Measurements from ENCODE around the gene POLG2.
"Not testable (repeated sequence)": the region's sequence is repeated elsewhere in the genome, so short reads cannot be mapped to it uniquely, and the experiment has no call there.

The POLG2 gene

DNA sequence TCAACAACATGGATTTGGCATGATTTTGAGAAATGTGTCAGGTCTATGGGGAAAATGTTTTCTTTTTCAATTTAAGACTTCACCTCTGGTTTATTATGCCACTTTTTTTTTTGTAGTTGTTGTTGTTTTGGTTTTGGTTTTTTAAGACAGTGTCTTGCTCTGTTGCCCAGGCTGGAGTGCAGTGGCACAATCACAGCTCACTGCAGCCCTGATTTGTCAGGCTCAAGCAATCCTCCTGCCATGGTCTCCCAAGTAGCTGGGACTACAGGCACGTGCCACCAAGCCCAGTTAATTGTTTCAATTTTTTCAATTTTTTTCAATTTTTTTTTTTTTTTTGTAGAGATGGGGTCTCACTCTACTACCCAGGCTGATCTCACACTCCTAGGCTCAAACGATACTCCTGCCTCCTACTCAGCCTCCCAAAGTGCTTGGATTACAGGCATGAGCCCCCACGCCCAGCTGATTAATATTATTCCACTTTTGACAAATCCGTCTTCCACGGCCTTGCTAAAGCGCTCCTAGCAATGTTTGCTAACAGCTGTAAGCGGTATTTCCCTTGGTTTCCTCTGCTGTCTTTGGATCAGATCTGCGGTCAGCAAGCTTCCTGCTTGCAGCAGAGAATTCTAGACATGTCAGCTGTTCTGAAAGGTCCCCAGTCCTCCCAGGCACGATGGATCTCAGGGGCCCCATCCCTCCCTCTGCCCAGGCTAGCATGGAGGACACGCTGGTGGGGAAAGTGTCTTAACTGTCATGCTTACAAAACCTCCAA lies 54.9 kb downstream of the POLG2 start:
- DNase-seq (ENCODE audit: low spot score) (no peak), ATAC-seq (ENCODE audit: low read depth) (no peak)

DNA sequence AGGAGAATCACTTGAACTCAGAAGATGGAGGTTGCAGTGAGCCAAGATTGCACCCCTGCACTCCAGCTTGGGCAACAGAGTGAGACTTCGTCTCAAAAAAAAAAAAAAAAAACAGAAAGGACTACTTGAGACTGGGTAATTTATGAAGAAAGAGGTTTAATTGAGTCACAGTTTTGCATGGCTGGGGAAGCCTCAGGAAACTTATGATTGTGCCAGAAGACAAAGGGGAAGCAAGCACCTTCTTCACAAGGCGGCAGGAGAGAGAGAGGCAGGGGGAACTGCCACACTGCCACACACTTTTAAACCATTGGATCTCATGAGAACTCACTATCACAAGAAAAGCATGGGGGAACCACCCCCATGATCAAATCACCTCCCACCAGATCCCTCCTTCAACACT lies 56.9 kb downstream of the POLG2 start:
- Histone ChIP-seq H3K4me1 (ENCODE audit: insufficient read depth, poor library complexity, severe bottlenecking) (peaks cover 12% of the 10 kb centered on the region), H3K9me3 (ENCODE audit: severe bottlenecking) (peaks cover 6% of the 10 kb centered on the region), H3K27me3 (ENCODE audit: insufficient read depth, poor library complexity, severe bottlenecking) (no peaks in the 10 kb centered on the region), H3K36me3 (ENCODE audit: low read depth) (no peaks in the 10 kb centered on the region), H3K27ac (ENCODE audit: poor library complexity, severe bottlenecking) (no peak overlapping the region), H3K4me3 (ENCODE audit: severe bottlenecking) (no peak overlapping the region)
- TF ChIP-seq, protein P1, sequence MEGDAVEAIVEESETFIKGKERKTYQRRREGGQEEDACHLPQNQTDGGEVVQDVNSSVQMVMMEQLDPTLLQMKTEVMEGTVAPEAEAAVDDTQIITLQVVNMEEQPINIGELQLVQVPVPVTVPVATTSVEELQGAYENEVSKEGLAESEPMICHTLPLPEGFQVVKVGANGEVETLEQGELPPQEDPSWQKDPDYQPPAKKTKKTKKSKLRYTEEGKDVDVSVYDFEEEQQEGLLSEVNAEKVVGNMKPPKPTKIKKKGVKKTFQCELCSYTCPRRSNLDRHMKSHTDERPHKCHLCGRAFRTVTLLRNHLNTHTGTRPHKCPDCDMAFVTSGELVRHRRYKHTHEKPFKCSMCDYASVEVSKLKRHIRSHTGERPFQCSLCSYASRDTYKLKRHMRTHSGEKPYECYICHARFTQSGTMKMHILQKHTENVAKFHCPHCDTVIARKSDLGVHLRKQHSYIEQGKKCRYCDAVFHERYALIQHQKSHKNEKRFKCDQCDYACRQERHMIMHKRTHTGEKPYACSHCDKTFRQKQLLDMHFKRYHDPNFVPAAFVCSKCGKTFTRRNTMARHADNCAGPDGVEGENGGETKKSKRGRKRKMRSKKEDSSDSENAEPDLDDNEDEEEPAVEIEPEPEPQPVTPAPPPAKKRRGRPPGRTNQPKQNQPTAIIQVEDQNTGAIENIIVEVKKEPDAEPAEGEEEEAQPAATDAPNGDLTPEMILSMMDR (IDR thresholded peaks at IDR 0.05; ENCODE audit: poor library complexity, severe bottlenecking): no peak
- ATAC-seq (ENCODE audit: low read depth): no peak
- no peak for DNase-seq (ENCODE audit: low spot score)

More for the DNA sequence above, 54.9 kb downstream of the POLG2 start:
- H3K4me1 ChIP-seq (ENCODE audit: insufficient read depth, poor library complexity, severe bottlenecking): peaks cover 12% of the 10 kb centered on the region
- no peaks in the 10 kb centered on the region for H3K36me3 ChIP-seq (ENCODE audit: low read depth)
- no peak overlapping the region for H3K27ac ChIP-seq (ENCODE audit: poor library complexity, severe bottlenecking)
- TF ChIP-seq, protein P1 (IDR thresholded peaks at IDR 0.05; ENCODE audit: poor library complexity, severe bottlenecking): no peak
- H3K27me3 ChIP-seq (ENCODE audit: insufficient read depth, poor library complexity, severe bottlenecking): no peaks in the 10 kb centered on the region
- H3K9me3 ChIP-seq (ENCODE audit: severe bottlenecking): peaks cover 6% of the 10 kb centered on the region
- no peak overlapping the region for H3K4me3 ChIP-seq (ENCODE audit: severe bottlenecking)

DNA sequence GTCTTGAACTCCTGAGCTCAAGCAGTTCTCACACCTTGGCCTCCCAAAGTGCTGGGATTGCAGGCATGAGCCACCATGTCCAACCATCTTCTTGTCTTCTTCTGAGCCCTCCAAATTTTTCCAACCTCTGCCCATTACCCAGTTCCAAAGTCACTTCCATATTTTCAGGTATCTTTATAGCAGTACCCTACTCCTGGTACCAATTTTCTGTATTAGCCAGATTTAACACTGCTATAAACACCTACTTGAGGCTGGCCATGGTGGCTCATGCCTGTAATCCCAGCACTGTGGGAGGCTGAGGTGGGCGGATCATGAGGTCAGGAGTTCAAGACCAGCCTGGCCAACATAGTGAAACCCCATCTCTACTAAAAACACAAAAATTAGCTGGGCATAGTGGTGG lies 57.3 kb downstream of the POLG2 start:
- H3K9me3 ChIP-seq (ENCODE audit: severe bottlenecking); H3K36me3 ChIP-seq (ENCODE audit: low read depth); DNase-seq (ENCODE audit: low spot score); ATAC-seq (ENCODE audit: low read depth); H3K27ac ChIP-seq (ENCODE audit: poor library complexity, severe bottlenecking); H3K4me3 ChIP-seq (ENCODE audit: severe bottlenecking); H3K27me3 ChIP-seq (ENCODE audit: insufficient read depth, poor library complexity, severe bottlenecking): not testable (repeated sequence)
- H3K4me1 ChIP-seq (ENCODE audit: insufficient read depth, poor library complexity, severe bottlenecking): peaks cover 12% of the 10 kb centered on the region

DNA sequence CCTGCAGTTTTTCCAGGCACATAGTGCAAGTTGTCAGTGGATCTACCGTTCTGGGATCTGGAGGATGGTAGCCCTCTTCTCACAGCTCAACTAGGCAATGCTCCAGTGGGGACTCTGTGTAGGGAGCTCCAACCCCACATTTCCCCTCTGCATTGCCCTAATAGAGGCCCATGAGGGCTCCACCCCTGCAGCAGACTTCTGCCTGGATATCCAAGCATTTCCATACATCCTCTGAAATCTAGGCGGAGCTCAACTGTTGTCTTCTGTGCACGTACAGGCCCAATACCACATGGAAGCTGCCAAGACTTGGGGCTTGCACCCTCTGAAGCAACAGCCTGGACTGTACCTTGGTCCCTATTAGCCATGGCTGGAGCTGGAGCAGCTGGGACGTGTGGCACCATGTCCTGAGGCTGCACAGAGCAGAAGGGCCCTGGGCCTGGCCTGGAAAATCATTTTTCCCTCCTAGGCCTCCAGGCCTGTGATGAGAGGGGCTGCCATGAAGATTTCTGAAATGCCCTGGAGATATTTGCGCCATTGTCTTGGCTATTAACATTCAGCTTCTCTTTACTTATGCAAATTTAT lies 58.8 kb downstream of the POLG2 start:
- TF ChIP-seq, protein P1 (IDR thresholded peaks at IDR 0.05; ENCODE audit: poor library complexity, severe bottlenecking): no peak
- H3K4me1 ChIP-seq (ENCODE audit: insufficient read depth, poor library complexity, severe bottlenecking): peaks cover 8% of the 10 kb centered on the region
- ATAC-seq (ENCODE audit: low read depth): no peak
- H3K27me3 ChIP-seq (ENCODE audit: insufficient read depth, poor library complexity, severe bottlenecking): no peaks in the 10 kb centered on the region
- no peak overlapping the region for H3K4me3 ChIP-seq (ENCODE audit: severe bottlenecking)
- H3K27ac ChIP-seq (ENCODE audit: poor library complexity, severe bottlenecking): no peak overlapping the region
- no peak for DNase-seq (ENCODE audit: low spot score)
- peaks cover 6% of the 10 kb centered on the region for H3K9me3 ChIP-seq (ENCODE audit: severe bottlenecking)
- H3K36me3 ChIP-seq (ENCODE audit: low read depth): no peaks in the 10 kb centered on the region

DNA sequence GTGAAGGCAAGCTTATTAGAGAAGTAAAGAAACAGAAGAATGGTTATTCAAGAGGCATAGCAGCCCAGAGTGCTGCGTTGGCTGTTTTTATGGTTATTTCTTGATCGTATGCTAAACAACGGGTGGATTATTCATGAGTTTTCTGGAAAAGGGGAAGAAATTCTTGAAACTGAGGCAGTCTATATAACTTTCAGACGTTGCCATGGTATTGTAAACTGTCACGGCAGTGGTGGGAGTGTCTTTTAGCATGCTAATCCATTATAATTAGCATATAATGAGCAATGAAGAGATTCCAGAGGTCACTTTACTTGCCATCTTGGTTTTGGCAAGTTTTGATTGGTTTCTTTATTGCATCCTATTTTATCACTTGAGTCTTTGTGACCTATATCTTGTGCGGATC lies 65.3 kb downstream of the POLG2 start:
- Histone ChIP-seq H3K27ac (ENCODE audit: poor library complexity, severe bottlenecking) (no peak overlapping the region), H3K36me3 (ENCODE audit: low read depth) (no peaks in the 10 kb centered on the region), H3K4me1 (ENCODE audit: insufficient read depth, poor library complexity, severe bottlenecking) (no peaks in the 10 kb centered on the region), H3K4me3 (ENCODE audit: severe bottlenecking) (no peak overlapping the region), H3K9me3 (ENCODE audit: severe bottlenecking) (peaks cover 1% of the 10 kb centered on the region), H3K27me3 (ENCODE audit: insufficient read depth, poor library complexity, severe bottlenecking) (no peaks in the 10 kb centered on the region)
- TF ChIP-seq, protein P1 (IDR thresholded peaks at IDR 0.05; ENCODE audit: poor library complexity, severe bottlenecking): no peak
- ATAC-seq (ENCODE audit: low read depth) (no peak), DNase-seq (ENCODE audit: low spot score) (no peak)

DNA sequence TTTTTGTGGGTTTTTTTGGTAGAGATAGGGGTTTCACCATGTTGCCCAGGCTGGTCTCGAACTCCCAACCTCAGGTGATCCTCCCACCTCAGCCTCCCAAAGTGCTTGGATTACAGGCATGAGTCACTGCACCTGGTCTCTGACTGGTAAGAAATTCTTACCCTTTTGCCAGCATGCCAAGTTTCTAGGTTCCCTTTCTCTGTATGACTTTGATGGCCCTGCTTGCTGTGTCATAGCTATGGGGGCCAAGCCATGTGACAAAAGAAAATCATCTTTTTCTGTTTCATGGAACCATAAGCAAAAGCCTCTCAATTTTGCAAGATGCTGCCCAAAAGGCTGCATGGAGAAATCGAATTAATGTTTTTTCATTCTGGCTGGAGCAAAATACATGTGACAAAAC lies 66.8 kb downstream of the POLG2 start:
- not testable (repeated sequence) for H3K27me3 ChIP-seq (ENCODE audit: insufficient read depth, poor library complexity, severe bottlenecking); H3K36me3 ChIP-seq (ENCODE audit: low read depth); H3K4me1 ChIP-seq (ENCODE audit: insufficient read depth, poor library complexity, severe bottlenecking); DNase-seq (ENCODE audit: low spot score); H3K27ac ChIP-seq (ENCODE audit: poor library complexity, severe bottlenecking); ATAC-seq (ENCODE audit: low read depth); H3K9me3 ChIP-seq (ENCODE audit: severe bottlenecking); H3K4me3 ChIP-seq (ENCODE audit: severe bottlenecking)
